ENCODE data around the gene TTC21A. TPM values are rescaled to one million over a fixed set of nuclear protein-coding genes. Genes with fewer than 3 reads are reported as not detected.

Gene TTC21A
- polyA plus RNA-seq, 1 donor (not counting 4 experiments of a cell fraction or from before 2014, with no cell fraction given), result 1.3 TPM

DNA sequence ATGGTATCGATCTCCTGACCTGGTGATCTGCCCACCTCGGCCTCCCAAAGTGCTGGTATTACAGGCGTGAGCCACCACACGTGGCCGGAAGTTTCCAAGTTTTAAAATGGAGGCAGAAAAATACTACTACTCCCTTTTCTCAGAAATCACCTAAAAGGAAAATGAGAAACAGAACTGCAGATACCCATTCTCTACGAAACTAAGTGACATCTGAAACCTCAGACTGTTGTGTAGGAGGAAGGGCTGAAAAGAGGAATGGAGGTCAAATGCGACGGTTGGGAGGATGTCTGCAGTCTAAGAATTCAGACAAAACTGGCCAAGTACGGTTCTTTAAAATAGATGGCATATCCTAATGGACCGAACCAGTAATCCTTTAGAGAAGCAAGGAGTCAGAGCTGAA, 31.6 kb upstream of the TTC21A start:
- Histone ChIP-seq H3K36me3 (ENCODE audit: control insufficient read depth in 2 of 2, extremely low read depth in 1 of 2, insufficient read depth in 2 of 2, low read length in 2 of 2) (peaks cover 4 to 11% of the 10 kb centered on the region in 2 experiments), H4K20me1 (ENCODE audit: control insufficient read depth, extremely low read depth, insufficient read depth, low read length) (no peaks in the 10 kb centered on the region), H3K9me1 (ENCODE audit: control insufficient read depth, extremely low read depth, insufficient read depth, low read length) (no peaks in the 10 kb centered on the region), H3K4me1 (ENCODE audit: control insufficient read depth, extremely low read depth, insufficient read depth, low read length) (no peaks in the 10 kb centered on the region), H3K9ac (ENCODE audit: control insufficient read depth, extremely low read depth, insufficient read depth, low read length) (no peak overlapping the region), H3K27me3 (ENCODE audit: control insufficient read depth, extremely low read depth, insufficient read depth, low read length) (no peaks in the 10 kb centered on the region), H2AFZ (ENCODE audit: control insufficient read depth, low read length) (no peak overlapping the region), H3K79me2 (ENCODE audit: control insufficient read depth, insufficient read depth, low read length) (no peaks in the 10 kb centered on the region), H3K9me3 (ENCODE audit: control insufficient read depth, low read depth, low read length) (no peaks in the 10 kb centered on the region), H3K4me3 (ENCODE audit: control insufficient read depth in 2 of 3, extremely low read depth in 1 of 3, insufficient read depth in 2 of 3, low read depth in 1 of 3, low read length in 3 of 3) (no peak overlapping the region), H3K27ac (ENCODE audit: control insufficient read depth, insufficient read depth, low read length) (no peak overlapping the region), H3K4me2 (ENCODE audit: control insufficient read depth, extremely low read depth, insufficient read depth, low read depth, low read length) (no peak overlapping the region)
- FAIRE-seq (no peak), DNase-seq (ENCODE audit: low read depth, low spot score) (no peak)
- dilution Hi-C loops (cut with MboI; ENCODE audit: extremely low pct_ligation_motif_present, low sequenced_read_pairs), result no loop called here
- TF ChIP-seq, protein P1, sequence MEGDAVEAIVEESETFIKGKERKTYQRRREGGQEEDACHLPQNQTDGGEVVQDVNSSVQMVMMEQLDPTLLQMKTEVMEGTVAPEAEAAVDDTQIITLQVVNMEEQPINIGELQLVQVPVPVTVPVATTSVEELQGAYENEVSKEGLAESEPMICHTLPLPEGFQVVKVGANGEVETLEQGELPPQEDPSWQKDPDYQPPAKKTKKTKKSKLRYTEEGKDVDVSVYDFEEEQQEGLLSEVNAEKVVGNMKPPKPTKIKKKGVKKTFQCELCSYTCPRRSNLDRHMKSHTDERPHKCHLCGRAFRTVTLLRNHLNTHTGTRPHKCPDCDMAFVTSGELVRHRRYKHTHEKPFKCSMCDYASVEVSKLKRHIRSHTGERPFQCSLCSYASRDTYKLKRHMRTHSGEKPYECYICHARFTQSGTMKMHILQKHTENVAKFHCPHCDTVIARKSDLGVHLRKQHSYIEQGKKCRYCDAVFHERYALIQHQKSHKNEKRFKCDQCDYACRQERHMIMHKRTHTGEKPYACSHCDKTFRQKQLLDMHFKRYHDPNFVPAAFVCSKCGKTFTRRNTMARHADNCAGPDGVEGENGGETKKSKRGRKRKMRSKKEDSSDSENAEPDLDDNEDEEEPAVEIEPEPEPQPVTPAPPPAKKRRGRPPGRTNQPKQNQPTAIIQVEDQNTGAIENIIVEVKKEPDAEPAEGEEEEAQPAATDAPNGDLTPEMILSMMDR (optimal IDR thresholded peaks at IDR 0.05 in 1 of 3, IDR thresholded peaks at IDR 0.05 in 1 of 3, conservative IDR thresholded peaks at IDR 0.05 in 1 of 3; ENCODE audit: extremely low read depth in 1 of 3, insufficient read depth in 2 of 3, low read length in 3 of 3), result no peak
- no peak for TF ChIP-seq EZH2 (IDR thresholded peaks at IDR 0.05; ENCODE audit: low read length)

DNA sequence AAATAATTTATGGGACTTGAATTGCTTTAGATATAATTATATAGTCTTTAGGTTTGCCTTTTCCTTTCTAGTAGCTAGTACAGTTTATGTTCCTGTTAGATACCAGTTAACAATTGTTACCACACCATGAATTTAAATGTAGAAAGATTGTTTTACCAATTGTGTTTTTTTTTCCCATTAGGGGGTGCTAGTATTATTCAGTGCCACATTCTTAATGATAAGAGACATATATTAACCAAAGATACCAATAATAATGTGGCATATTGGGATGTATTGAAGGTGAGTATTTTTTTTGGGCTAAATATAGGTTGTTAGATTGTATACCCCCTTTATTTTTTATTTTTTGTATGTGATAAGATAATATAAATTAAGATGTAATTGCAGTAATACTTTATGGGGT, 27.9 kb upstream of the TTC21A start:
- FAIRE-seq (no peak), DNase-seq (ENCODE audit: low read depth, low spot score) (no peak)
- H3K4me3 ChIP-seq (ENCODE audit: control insufficient read depth in 2 of 3, extremely low read depth in 1 of 3, insufficient read depth in 2 of 3, low read depth in 1 of 3, low read length in 3 of 3), result no peak overlapping the region
- dilution Hi-C loops (cut with MboI; ENCODE audit: extremely low pct_ligation_motif_present, low sequenced_read_pairs), result no loop called here
- no peaks in the 10 kb centered on the region for H4K20me1 ChIP-seq (ENCODE audit: control insufficient read depth, extremely low read depth, insufficient read depth, low read length)
- H3K79me2 ChIP-seq (ENCODE audit: control insufficient read depth, insufficient read depth, low read length), result no peaks in the 10 kb centered on the region
- no peak overlapping the region for H2AFZ ChIP-seq (ENCODE audit: control insufficient read depth, low read length)
- no peak overlapping the region for H3K27ac ChIP-seq (ENCODE audit: control insufficient read depth, insufficient read depth, low read length)
- no peak overlapping the region for H3K4me2 ChIP-seq (ENCODE audit: control insufficient read depth, extremely low read depth, insufficient read depth, low read depth, low read length)
- H3K36me3 ChIP-seq (ENCODE audit: control insufficient read depth in 2 of 2, extremely low read depth in 1 of 2, insufficient read depth in 2 of 2, low read length in 2 of 2), result peaks cover 2 to 8% of the 10 kb centered on the region in 2 experiments
- no peak overlapping the region for H3K9ac ChIP-seq (ENCODE audit: control insufficient read depth, extremely low read depth, insufficient read depth, low read length)
- no peaks in the 10 kb centered on the region for H3K9me1 ChIP-seq (ENCODE audit: control insufficient read depth, extremely low read depth, insufficient read depth, low read length)
- no peaks in the 10 kb centered on the region for H3K4me1 ChIP-seq (ENCODE audit: control insufficient read depth, extremely low read depth, insufficient read depth, low read length)
- no peaks in the 10 kb centered on the region for H3K9me3 ChIP-seq (ENCODE audit: control insufficient read depth, low read depth, low read length)
- TF ChIP-seq, protein P1 (optimal IDR thresholded peaks at IDR 0.05 in 1 of 3, IDR thresholded peaks at IDR 0.05 in 1 of 3, conservative IDR thresholded peaks at IDR 0.05 in 1 of 3; ENCODE audit: extremely low read depth in 1 of 3, insufficient read depth in 2 of 3, low read length in 3 of 3), result no peak
- TF ChIP-seq EZH2 (IDR thresholded peaks at IDR 0.05; ENCODE audit: low read length), result no peak
- no peaks in the 10 kb centered on the region for H3K27me3 ChIP-seq (ENCODE audit: control insufficient read depth, extremely low read depth, insufficient read depth, low read length)
